OCI-LY1 (cell line): ENCODE results near the gene SLAMF8.

Experiments
- H2AFZ ChIP-seq: fragments of 200-600 bp; sonication (generic), shearing (Covaris generic); 2 replicates; pipeline ENCODE4 v1.6.0; 2014; ENCODE audit warnings: antibody characterized with exemption, mild to moderate bottlenecking, low read length
- H3F3A ChIP-seq: fragments of 200-600 bp; sonication (generic), shearing (Covaris generic); 2 replicates; pipeline ENCODE4 v1.6.0; 2014; ENCODE audit warnings: mild to moderate bottlenecking, antibody characterized with exemption, low read length, moderate library complexity; ENCODE audit not compliant: insufficient read depth
- H3K27ac ChIP-seq: fragments of 200-600 bp; sonication (generic); 2 replicates; pipeline ENCODE4 v1.5.1; 2014; ENCODE audit warnings: low read length, mixed run types, mild to moderate bottlenecking, low read depth; ENCODE audit not compliant: poor library complexity, severe bottlenecking
- H3K27me3 ChIP-seq: fragments of 200-600 bp; sonication (generic); 2 replicates; pipeline ENCODE4 v1.6.0; 2014; ENCODE audit warnings: antibody characterized with exemption, mild to moderate bottlenecking, low read length, moderate library complexity; ENCODE audit not compliant: insufficient read depth
- H3K36me3 ChIP-seq: fragments of 200-600 bp; sonication (generic); 2 replicates; pipeline ENCODE4 v1.6.1; 2014; ENCODE audit warnings: mild to moderate bottlenecking, antibody characterized with exemption, low read length, moderate library complexity, mixed read lengths; ENCODE audit not compliant: insufficient read depth
- H3K4me1 ChIP-seq: fragments of 200-600 bp; sonication (generic); 2 replicates; pipeline ENCODE4 v1.5.1; 2014; ENCODE audit warnings: mild to moderate bottlenecking, low read length, moderate library complexity; ENCODE audit not compliant: insufficient read depth, severe bottlenecking
- H3K4me2 ChIP-seq: fragments of 200-600 bp; sonication (generic), shearing (Covaris generic); 2 replicates; pipeline ENCODE4 v1.6.1; 2014; ENCODE audit warnings: low read length
- H3K4me3 ChIP-seq: fragments of 200-600 bp; sonication (generic); 2 replicates; pipeline ENCODE4 v1.5.1; 2014; ENCODE audit warnings: low read length, low read depth, mild to moderate bottlenecking, mixed read lengths; ENCODE audit not compliant: poor library complexity, severe bottlenecking
- H3K79me2 ChIP-seq: fragments of 200-600 bp; shearing (Covaris generic); 2 replicates; pipeline ENCODE4 v1.6.1; 2016; ENCODE audit warnings: mixed run types, low read length, mixed read lengths; ENCODE audit not compliant: insufficient read depth
- H3K9ac ChIP-seq: fragments of 200-600 bp; sonication (generic), shearing (Covaris generic); 2 replicates; pipeline ENCODE4 v1.6.1; 2014; ENCODE audit warnings: mild to moderate bottlenecking, low read length, mixed read lengths
- H3K9me2 ChIP-seq: fragments of 200-600 bp; sonication (generic), shearing (Covaris generic); 2 replicates; pipeline ENCODE4 v1.6.1; 2014; ENCODE audit warnings: low read depth, mild to moderate bottlenecking, low read length, mixed read lengths
- H3K9me3 ChIP-seq: fragments of 200-600 bp; shearing (Covaris generic); 2 replicates; pipeline ENCODE4 v1.6.1; 2014; ENCODE audit warnings: low read length, mixed read lengths
- H4K20me1 ChIP-seq: fragments of 200-600 bp; sonication (generic), shearing (Covaris generic); 2 replicates; pipeline ENCODE4 v1.6.0; 2016; ENCODE audit warnings: mild to moderate bottlenecking, low read length; ENCODE audit not compliant: insufficient read depth
- CTCF ChIP-seq: fragments of 200-600 bp; sonication (generic), shearing (Covaris generic); IDR thresholded peaks from 2 replicates; pipeline ENCODE4 v1.5.1; 2017; ENCODE audit warnings: mild to moderate bottlenecking, antibody characterized with exemption, low read length, moderate library complexity, mixed read lengths
- EZH2 ChIP-seq: fragments of 200-600 bp; sonication (generic), shearing (Covaris generic); IDR thresholded peaks from 2 replicates; pipeline ENCODE4 v1.8.0; 2017; ENCODE audit warnings: borderline replicate concordance, mixed run types, mild to moderate bottlenecking, antibody characterized with exemption, low read length, moderate library complexity, mixed read lengths

SLAMF8 gene

GRCh38 chr1:159854693-159855192, 28.1 kb downstream of the SLAMF8 start:
- TF ChIP-seq CTCF (no peak), EZH2 (no peak)
- Histone ChIP-seq H3K27me3 (0 out of 2 replicates have a peak, but pooled peaks cover 4% of the 10 kb centered on the region), H3K9ac (no peak overlapping the region), H3K4me1 (no peaks in the 10 kb centered on the region), H3K36me3 (no peaks in the 10 kb centered on the region), H3K4me3 (no peak overlapping the region), H4K20me1 (no peaks in the 10 kb centered on the region), H3K27ac (no peak overlapping the region), H3K9me3 (no peaks in the 10 kb centered on the region), H3K9me2 (no peaks in the 10 kb centered on the region), H3K4me2 (no peak overlapping the region), H2AFZ (no peak overlapping the region), H3K79me2 (no peaks in the 10 kb centered on the region), H3F3A (no peaks in the 10 kb centered on the region)

DNA sequence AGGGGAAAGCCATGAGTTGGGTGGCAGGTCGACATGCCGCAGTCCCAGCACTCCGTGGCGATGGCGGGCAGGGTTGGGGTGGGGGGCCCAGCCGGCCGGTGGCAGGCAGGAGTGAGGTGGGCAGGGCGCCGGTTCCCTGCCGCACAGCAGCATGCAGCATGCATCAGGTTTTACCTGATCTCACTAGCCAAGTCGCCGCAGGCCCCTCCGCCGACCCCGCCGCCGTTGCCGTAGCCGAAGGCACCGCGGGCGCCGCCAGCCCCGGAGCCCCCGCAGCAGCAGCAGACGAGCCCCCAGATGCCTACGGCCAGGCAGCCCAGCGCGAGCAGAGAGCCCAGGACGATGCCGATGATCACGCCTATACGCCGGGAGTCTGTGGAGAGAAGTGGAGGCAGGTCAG, 29.0 kb downstream of the SLAMF8 start:
- TF ChIP-seq EZH2 (no peak), CTCF (no peak)
- H3K9me2 ChIP-seq: no peaks in the 10 kb centered on the region
- H3K4me2 ChIP-seq: no peak overlapping the region
- H2AFZ ChIP-seq: no peak overlapping the region
- no peaks in the 10 kb centered on the region for H3F3A ChIP-seq
- H3K9me3 ChIP-seq: no peaks in the 10 kb centered on the region
- no peaks in the 10 kb centered on the region for H3K36me3 ChIP-seq
- H3K4me3 ChIP-seq: no peak overlapping the region
- no peak overlapping the region for H3K9ac ChIP-seq
- no peaks in the 10 kb centered on the region for H3K79me2 ChIP-seq
- no peaks in the 10 kb centered on the region for H3K4me1 ChIP-seq
- H3K27me3 ChIP-seq: no peaks in the 10 kb centered on the region
- no peak overlapping the region for H3K27ac ChIP-seq
- no peaks in the 10 kb centered on the region for H4K20me1 ChIP-seq

GRCh38 chr1:159856576-159856975, 29.9 kb downstream of the SLAMF8 start:
- no peak overlapping the region for H2AFZ ChIP-seq
- H3F3A ChIP-seq: no peaks in the 10 kb centered on the region
- no peaks in the 10 kb centered on the region for H3K9me2 ChIP-seq
- H3K9me3 ChIP-seq: no peaks in the 10 kb centered on the region
- H3K4me1 ChIP-seq: no peaks in the 10 kb centered on the region
- TF ChIP-seq EZH2 (no peak), CTCF (no peak)
- no peak overlapping the region for H3K4me3 ChIP-seq
- no peaks in the 10 kb centered on the region for H4K20me1 ChIP-seq
- H3K9ac ChIP-seq: no peak overlapping the region
- no peaks in the 10 kb centered on the region for H3K79me2 ChIP-seq
- H3K4me2 ChIP-seq: no peak overlapping the region
- no peak overlapping the region for H3K27ac ChIP-seq
- no peaks in the 10 kb centered on the region for H3K36me3 ChIP-seq
- no peaks in the 10 kb centered on the region for H3K27me3 ChIP-seq
